ENCODE results near the gene TCF19. TPM values are rescaled to one million over a fixed set of nuclear protein-coding genes. Genes with fewer than 3 reads are reported as not detected.

Gene TCF19, protein sequence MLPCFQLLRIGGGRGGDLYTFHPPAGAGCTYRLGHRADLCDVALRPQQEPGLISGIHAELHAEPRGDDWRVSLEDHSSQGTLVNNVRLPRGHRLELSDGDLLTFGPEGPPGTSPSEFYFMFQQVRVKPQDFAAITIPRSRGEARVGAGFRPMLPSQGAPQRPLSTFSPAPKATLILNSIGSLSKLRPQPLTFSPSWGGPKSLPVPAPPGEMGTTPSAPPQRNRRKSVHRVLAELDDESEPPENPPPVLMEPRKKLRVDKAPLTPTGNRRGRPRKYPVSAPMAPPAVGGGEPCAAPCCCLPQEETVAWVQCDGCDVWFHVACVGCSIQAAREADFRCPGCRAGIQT
- polyA plus RNA-seq (2014; cell fraction: cytosol; rRNA removed), result 26.8 and 27.3 TPM in 2 replicates
- polyA plus RNA-seq (2014; cell fraction: nucleus; rRNA removed), result 20.1 and 26.7 TPM in 2 replicates

DNA sequence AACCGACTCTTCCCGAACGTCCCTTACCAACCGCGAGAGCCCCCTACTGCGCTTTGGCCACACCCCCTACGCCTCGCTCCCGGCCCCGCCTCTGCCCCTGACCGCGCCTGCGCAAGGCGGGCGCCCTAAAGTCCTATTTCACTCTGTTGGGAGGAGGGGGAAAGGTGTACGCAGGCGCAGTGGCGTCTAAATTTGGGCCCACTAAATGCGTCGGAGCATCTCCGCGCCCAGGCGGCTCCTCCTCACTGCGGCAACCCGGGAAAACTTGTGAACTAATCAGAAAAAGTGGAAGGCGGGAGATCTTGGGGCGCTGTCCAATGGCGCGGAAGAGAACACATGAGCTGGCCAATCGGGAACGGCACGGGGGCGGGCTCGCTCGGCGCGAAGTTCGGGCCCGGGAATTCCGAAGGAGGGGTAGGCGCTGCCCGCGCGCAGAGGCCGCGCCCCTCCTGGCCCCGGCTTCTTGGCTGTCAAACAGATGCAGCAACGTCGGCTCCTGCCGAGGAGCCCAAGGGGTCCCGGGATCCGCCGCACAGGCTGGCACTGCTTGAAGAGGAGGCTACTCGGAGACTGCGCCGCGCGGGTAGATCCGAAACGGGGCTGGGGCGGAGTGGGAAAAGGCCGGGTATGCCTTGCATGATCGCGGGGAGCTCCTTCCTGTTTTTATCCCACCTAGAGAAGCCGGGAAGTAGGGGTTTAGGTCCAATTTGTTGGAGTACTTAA, at the start of gene TCF19:
Gene TCF19, plus strand, starts transcription at position 450 of the 723 bp plus-strand sequence. CDS start 881 bp downstream, outside the sequence.
- peak; percentile 99 for DNase-seq (ENCODE audit: low spot score)

DNA sequence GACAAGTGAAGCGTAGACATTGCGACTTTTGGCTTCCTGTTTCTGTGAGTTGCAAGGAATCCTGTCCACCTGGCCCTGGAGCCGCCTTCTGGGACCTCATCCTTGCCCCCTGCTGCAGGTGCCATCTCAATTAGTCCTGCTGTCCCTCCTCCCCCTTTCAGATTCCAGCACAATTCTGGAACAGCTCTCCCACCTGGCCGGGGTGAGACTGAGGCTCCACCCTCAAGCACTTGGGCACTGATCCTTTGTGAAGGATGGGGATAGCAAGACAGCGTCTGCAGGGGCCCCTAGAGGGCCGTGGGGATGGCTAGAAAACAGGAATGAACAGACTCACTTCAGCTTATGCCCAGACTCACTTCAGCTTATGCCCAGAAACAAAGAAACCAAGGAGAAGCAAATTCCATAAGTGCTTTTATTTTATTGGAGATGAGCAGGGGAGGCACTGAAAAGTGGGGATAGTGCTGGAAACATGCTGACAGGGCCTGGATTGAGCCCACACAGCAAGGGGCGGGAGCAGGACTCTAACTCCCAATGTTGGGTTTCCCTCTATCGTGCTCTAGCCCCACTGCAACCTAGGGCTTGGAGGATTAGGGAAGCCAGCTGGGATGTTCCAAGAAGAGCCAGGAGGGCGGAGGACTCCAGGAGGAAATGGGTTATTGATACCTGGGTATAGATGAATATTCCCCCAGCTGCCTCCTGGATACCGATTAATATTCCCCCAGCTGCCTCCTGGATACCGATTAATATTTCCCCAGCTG, 47.4 kb upstream of the TCF19 start:
- DNase-seq (ENCODE audit: low spot score), result no peak

- no peak for DNase-seq (ENCODE audit: low spot score)
These were observed 46.7 kb upstream of the TCF19 start for GRCh38 chr6:31111712-31112111.

- DNase-seq (ENCODE audit: low spot score), result no peak
These were observed 45.9 kb upstream of the TCF19 start, which contains the start of gene C6orf15 for GRCh38 chr6:31112478-31112877. Gene C6orf15, minus strand, starts transcription at chr6:31112575. Its CDS starts 20 bp downstream, at chr6:31112555.

- DNase-seq (ENCODE audit: low spot score), result no peak
These were observed 44.4 kb upstream of the TCF19 start for GRCh38 chr6:31113861-31114540.

DNA sequence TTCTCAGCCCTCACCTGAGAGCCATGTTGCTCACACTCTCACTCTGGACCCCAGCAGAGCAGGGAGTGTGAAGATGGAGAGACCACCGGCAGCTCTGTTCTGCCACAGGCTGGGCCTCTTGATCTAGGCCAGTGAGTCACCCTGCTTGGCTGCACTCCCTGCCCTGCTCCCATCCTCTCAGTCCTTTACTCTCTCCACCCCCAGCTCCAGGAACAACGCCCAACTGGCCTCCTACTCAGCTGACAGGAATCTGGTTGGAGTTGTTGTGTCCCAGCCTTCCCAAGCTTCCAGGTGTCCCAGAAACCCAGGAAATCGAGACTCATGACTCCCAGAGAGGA, 43.9 kb upstream of the TCF19 start, which contains the start of gene PSORS1C1:
Gene PSORS1C1, plus strand, starts transcription at position 260 of the 338 bp plus-strand sequence. CDS start 14,833 bp downstream, outside the sequence.
- DNase-seq (ENCODE audit: low spot score), result no peak

DNA sequence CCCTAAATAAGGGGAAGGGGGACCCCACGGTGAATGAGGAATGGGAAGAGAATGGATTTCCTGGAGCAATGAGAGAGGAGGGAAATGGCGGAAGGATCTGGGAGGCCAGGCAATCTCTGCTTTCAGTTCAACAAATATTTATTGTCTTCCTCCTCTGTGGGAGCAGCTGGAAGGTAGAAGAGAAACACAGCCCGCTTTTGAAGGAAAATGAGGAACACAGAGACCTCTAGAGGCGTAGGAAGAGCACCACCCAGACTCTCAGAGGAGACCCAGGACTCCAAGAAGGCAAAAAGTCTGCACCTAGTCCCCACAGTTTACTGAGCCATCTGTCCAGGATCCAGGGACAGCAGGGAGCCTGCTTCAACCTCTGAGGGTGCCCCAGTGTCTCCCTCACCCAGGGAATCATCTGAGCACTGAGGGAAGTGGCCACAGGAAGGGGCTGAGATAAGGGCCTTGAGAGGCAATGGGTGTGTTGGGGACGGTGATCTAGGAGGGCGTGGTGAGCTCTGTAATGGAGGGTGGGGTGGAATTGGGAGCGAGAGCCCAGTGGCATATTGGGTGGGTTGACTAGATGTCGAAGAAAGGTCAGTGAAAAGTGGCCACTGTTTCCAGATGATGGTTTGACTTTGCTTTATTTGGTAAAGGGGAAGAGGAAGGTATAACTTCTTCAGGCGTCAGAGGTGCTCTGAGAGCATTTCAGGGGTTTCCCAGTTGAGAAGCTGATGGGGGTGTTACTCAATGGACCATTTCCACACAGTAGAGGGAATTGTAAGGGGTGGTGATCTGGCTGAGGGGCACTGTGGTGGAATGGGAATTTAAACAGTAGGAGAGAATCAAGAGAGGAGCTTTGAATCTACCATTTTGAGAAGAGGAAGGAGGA, 43.2 kb upstream of the TCF19 start:
- no peak for DNase-seq (ENCODE audit: low spot score)

DNA sequence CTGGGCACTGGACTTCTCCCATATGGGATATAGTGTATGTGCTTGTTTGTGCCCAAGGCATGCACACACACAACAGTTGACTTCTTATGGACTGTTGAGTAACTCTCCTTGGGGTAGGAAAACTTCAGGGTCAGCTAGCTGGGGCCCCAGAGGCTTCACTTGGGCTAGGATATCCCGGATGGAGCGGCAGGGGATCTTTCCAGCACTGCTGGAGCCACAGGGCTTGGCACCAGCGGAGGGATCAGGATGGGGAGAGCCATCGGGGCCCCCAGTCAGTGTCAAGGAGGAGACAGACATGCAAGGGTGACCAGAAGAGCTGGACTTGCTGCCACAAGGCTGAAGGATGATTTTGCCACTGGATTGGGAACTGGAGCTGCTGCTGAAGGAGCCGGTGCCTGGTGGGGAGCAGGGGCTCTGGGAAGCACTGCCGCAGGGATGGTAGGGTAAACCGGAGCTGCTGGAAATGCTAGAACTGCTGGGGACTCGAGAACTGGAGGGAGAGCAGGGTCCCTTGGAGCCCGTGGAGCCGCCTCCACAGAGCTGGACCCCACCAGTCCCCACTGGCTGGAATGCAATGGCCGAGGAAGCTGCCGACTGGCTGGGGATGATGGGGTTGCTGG, 42.3 kb upstream of the TCF19 start:
- no peak for DNase-seq (ENCODE audit: low spot score)

GRCh38 chr6:31116661-31117385, 41.6 kb upstream of the TCF19 start:
- DNase-seq (ENCODE audit: low spot score), result no peak

DNA sequence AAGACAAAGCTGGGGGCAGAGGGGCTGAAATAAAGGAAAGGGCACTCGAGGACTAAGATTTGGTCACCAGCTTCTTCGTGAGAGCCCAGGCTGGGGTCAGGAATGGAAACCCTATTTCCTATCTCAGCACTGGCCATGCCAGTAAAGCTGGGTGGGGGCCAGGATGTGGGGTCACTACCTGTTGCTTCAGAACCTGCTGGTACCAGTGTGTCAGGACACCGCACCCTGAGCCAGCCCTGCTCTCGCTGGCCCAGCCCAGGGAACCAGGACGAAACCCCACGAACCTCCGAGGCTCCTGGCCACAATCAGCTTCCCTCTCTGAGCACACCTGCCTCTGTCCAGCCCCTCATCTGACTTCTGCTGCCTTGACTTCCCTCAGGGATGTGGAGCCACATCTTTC, 40.2 kb upstream of the TCF19 start:
- no peak for DNase-seq (ENCODE audit: low spot score)

GRCh38 chr6:31120151-31120915, 38.1 kb upstream of the TCF19 start, which contains the start of gene CDSN:
Gene CDSN, minus strand, starts transcription at chr6:31120446. Its CDS starts 27 bp downstream, at chr6:31120419.
- DNase-seq (ENCODE audit: low spot score), result no peak

DNA sequence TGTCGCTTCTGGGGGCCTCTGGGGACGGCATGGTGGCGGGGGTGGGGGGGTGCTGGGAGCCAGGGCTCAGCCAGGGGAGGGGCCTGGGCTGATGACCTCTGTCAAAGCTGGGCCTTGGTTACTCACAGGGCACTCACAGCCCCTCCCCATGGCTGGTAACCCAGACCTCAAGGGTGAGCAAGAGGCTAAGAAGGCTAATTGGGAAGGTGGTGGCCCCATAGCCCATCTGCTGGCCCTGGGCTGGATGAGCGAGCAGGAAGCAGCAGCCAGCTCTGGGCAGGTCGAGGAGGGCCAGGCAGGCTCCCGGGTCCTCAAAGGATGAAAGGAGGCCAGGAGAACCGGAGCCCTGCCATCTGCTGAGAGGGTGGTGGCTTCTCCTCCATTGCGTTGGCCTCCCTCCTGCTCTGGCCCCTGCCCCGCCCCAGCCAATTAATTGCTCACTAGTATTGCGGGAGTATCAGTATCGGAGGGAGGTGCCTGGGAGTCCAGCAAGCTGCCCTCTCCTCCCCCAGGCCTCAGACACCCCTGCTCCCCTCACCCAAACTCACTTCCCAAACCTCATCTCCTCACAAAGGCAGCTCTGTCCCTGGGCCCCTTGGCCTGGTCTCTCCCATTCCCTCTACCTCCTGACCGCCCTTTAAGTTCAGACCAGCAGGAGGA, 37.1 kb upstream of the TCF19 start:
- DNase-seq (ENCODE audit: low spot score), result no peak

GRCh38 chr6:31122791-31123706, 35.3 kb upstream of the TCF19 start:
- no peak for DNase-seq (ENCODE audit: low spot score)

GRCh38 chr6:31125162-31125561, 33.2 kb upstream of the TCF19 start:
- DNase-seq (ENCODE audit: low spot score), result no peak

- DNase-seq (ENCODE audit: low spot score), result no peak
These were observed 32.6 kb upstream of the TCF19 start for GRCh38 chr6:31125586-31126363.

Measured in SK-N-DZ (cell line).